Measurements from ENCODE around the gene RALGAPA2.

DNA sequence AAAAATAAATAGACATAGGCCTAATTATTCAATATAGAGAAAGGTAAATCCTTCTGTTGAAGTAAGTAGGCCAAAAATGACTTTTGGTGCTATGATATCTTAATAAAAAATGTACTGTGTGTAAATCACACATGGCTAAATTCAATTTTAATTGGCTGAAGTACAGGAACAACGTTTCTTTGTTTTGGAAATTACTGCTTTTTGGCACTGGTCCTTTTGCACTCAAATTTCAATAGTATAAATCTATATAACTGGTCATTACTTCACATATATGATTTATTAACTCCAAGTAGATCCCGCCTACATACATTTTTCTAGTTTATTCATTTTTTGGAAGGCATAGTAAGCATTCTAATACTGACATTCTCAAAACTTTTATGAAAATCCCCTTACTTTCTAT, 114.5 kb downstream of the RALGAPA2 start:
- TF ChIP-seq POLR2AphosphoS5 (IDR thresholded peaks at IDR 0.05; ENCODE audit: low read depth, low read length): no peak
- TF ChIP-seq, protein P1, sequence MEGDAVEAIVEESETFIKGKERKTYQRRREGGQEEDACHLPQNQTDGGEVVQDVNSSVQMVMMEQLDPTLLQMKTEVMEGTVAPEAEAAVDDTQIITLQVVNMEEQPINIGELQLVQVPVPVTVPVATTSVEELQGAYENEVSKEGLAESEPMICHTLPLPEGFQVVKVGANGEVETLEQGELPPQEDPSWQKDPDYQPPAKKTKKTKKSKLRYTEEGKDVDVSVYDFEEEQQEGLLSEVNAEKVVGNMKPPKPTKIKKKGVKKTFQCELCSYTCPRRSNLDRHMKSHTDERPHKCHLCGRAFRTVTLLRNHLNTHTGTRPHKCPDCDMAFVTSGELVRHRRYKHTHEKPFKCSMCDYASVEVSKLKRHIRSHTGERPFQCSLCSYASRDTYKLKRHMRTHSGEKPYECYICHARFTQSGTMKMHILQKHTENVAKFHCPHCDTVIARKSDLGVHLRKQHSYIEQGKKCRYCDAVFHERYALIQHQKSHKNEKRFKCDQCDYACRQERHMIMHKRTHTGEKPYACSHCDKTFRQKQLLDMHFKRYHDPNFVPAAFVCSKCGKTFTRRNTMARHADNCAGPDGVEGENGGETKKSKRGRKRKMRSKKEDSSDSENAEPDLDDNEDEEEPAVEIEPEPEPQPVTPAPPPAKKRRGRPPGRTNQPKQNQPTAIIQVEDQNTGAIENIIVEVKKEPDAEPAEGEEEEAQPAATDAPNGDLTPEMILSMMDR (IDR thresholded peaks at IDR 0.05): no peak
- TF ChIP-seq JUND (IDR thresholded peaks at IDR 0.05): no peak
- TF ChIP-seq RAD21 (IDR thresholded peaks at IDR 0.05; ENCODE audit: low read length): no peak
- no peak for TF ChIP-seq FOSL2 (IDR thresholded peaks at IDR 0.05; ENCODE audit: borderline replicate concordance, low read depth)
